AG04450 (cell line): ENCODE results near the gene CDCP2. TPM values are rescaled to one million over a fixed set of nuclear protein-coding genes. Genes with fewer than 3 reads are reported as not detected.

Source experiments
- CTCF ChIA-PET: fragments of 300-600, 350-600 bp; formaldehyde crosslinking; extraction: SDS; loops from one replicate; lab custom pipeline; 2022; ENCODE audit warnings: antibody characterized with exemption, inconsistent platforms; lab: Charles Lee
- POLR2A ChIA-PET: fragments of 350-600 bp; formaldehyde crosslinking; extraction: SDS; loops from one replicate; lab custom pipeline; 2021; ENCODE audit warnings: antibody characterized with exemption, inconsistent platforms; lab: Yijun Ruan, JAX
- DNase-seq: peaks from one replicate; pipeline ENCODE4 v3.0.0-alpha.2; 2011; ENCODE audit warnings: low read depth, low spot score
- H3K27ac ChIP-seq: one replicate; pipeline ENCODE4 v1.5.1; 2012; ENCODE audit warnings: low read depth, low read length, control low read depth
- H3K27me3 ChIP-seq: one replicate; pipeline ENCODE4 v1.6.0; 2012; ENCODE audit warnings: low read length; ENCODE audit not compliant: control insufficient read depth, insufficient read depth
- H3K4me3 ChIP-seq: 2 replicates; pipeline ENCODE4 v1.5.1; 2011; ENCODE audit warnings: mild to moderate bottlenecking, low read depth, low read length, control low read depth
- H3K9me3 ChIP-seq: 2 replicates; pipeline ENCODE4 v1.5.1; 2012; ENCODE audit warnings: low read length; ENCODE audit not compliant: control insufficient read depth, insufficient read depth
- CTCF ChIP-seq: IDR thresholded peaks from 2 replicates; pipeline ENCODE4 v1.5.1; 2011; ENCODE audit warnings: low read depth, low read length, control low read depth, inconsistent platforms
- polyA plus RNA-seq: library from polyadenylated mRNA; depleted of rRNA; stranded (reverse); fragments of >200 nt; gene quantifications from 2 replicates; pipeline ENCODE4 v1.2.3, GENCODE V29; 2011

The CDCP2 gene
- polyA plus RNA-seq, 1 experiment = not detected

- no peak for DNase-seq
- no peaks in the 10 kb centered on the region for H3K9me3 ChIP-seq
- H3K4me3 ChIP-seq = no peak overlapping the region
- CTCF ChIA-PET = interaction anchor here (0.7 kb wide), 1 partner anchor 82 kb away, joined by 3 read pairs; no protein-coding TSS in a partner anchor
- H3K27me3 ChIP-seq = no peaks in the 10 kb centered on the region
- no peak for TF ChIP-seq CTCF
- H3K27ac ChIP-seq = no peak overlapping the region
- POLR2A ChIA-PET = interaction anchor here (0.7 kb wide), 1 partner anchor 141 kb away, joined by 7 read pairs; the partner anchor contains the start of gene TMEM59
Measured at GRCh38 chr1:54193453-54193852, 40.7 kb upstream of the CDCP2 start.

DNA sequence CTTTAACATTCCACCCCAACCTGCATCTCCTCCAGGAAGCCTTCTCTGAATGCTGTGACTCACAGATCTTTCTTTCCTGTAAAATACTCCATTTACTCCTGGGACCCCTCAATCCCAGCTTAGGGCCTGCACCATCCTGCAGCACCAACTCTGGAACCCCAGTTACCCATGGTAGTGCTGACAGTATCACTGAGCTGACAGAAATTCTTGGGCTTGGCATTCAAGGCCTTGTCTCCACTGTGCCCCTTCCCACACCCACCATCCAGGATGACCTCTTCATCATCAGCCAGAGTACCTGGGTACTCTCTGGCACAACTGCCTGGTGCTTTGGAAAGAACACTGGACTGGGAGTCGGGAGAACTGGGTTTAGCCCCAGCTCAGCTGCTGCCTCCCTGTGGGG, 38.7 kb upstream of the CDCP2 start:
- no peak overlapping the region for H3K4me3 ChIP-seq
- TF ChIP-seq CTCF = no peak
- no peaks in the 10 kb centered on the region for H3K27me3 ChIP-seq
- H3K9me3 ChIP-seq = no peaks in the 10 kb centered on the region
- POLR2A ChIA-PET = no interaction called here
- no peak overlapping the region for H3K27ac ChIP-seq
- DNase-seq = no peak
- CTCF ChIA-PET = no interaction called here

- POLR2A ChIA-PET = no interaction called here
- Histone ChIP-seq H3K9me3 (no peaks in the 10 kb centered on the region), H3K27ac (no peak overlapping the region), H3K27me3 (no peaks in the 10 kb centered on the region), H3K4me3 (no peak overlapping the region)
- CTCF ChIA-PET = no interaction called here
- no peak for TF ChIP-seq CTCF
- DNase-seq = no peak
Measured at GRCh38 chr1:54190526-54190925, 37.7 kb upstream of the CDCP2 start.

DNA sequence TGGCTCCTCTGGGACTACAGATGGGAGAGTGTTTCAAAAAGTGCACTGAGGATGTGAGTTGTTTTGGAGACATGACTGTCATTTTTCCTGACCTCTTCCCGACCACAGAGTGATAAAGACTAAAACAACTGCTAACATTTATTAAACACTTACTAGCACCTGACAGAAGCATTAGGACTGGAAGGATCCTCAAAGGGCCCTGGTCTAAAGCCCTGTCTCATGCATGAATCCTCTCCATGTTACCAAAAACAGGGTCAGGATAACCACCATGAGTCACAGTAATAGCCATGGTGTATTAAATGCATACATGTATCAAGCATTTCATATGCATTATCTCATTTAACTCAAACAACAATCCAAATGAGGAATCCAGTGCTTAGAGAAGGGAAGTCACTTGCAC, 35.5 kb upstream of the CDCP2 start:
- Histone ChIP-seq H3K27me3 (no peaks in the 10 kb centered on the region), H3K4me3 (no peak overlapping the region), H3K27ac (no peak overlapping the region), H3K9me3 (no peaks in the 10 kb centered on the region)
- POLR2A ChIA-PET = no interaction called here
- no peak for DNase-seq
- no peak for TF ChIP-seq CTCF
- CTCF ChIA-PET = interaction anchor here (0.6 kb wide), 1 partner anchor 299 kb away, joined by 3 read pairs; no protein-coding TSS in a partner anchor

DNA sequence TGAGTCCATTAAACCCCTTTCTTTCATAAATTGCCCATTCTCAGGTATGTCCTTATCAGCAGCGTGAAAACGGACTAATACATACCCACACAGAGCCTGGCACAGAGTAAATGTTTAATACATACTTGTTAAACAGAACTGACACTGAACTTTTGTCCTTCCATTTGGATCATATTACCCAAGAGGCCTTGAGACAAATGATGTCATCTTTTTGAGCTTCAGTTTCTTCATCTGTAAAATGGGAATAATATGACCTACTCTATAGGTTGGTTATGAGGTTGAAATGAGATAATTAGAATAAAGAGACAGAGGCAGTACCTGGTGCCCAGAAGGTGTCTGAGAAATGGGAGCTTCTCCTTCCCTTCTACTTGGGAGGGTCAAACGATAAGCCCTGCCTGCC, 33.3 kb upstream of the CDCP2 start:
- ChIA-PET POLR2A (no interaction called here), CTCF (no interaction called here)
- no peak for TF ChIP-seq CTCF
- Histone ChIP-seq H3K27me3 (no peaks in the 10 kb centered on the region), H3K9me3 (no peaks in the 10 kb centered on the region), H3K27ac (no peak overlapping the region), H3K4me3 (no peak overlapping the region)
- no peak for DNase-seq
